IMR-90 (cell line): ENCODE results near the gene ARL2. TPM values are rescaled to one million over a fixed set of nuclear protein-coding genes. Genes with fewer than 3 reads are reported as not detected.

ENCODE experiments used
- ATAC-seq: fragments of 200-7000 bp; cut with Tn5 transposase; 2 replicates; pipeline ENCODE4 v1.9.1; 2020; ENCODE audit warnings: low read depth, mild to moderate bottlenecking, moderate library complexity
- BruUV-seq: library from RNA; stranded (reverse); fragments of 400-500 nt; replicated peaks from 2 replicates; lab custom pipeline; 2021; lab: Mats Ljungman, UMichigan
- CTCF ChIA-PET: fragments of 300-600 bp; formaldehyde crosslinking; extraction: SDS; loops from one replicate; lab custom pipeline; 2021; ENCODE audit warnings: antibody characterized with exemption; lab: Yijun Ruan, JAX
- POLR2A ChIA-PET: fragments of 300-600 bp; sonication (Branson Sonifier 250); formaldehyde crosslinking; loops from one replicate; lab custom pipeline; 2022; ENCODE audit warnings: antibody characterized with exemption; ENCODE audit not compliant: unreplicated experiment; lab: Charles Lee
- DNase-seq: peaks from one replicate; pipeline ENCODE4 v3.0.0; 2013
- H2AFZ ChIP-seq: replicated peaks from 2 replicates; pipeline ENCODE3; 2013; ENCODE audit warnings: low read length, mild to moderate bottlenecking; ENCODE audit not compliant: poor library complexity
- H2AK5ac ChIP-seq: 2 replicates; pipeline ENCODE4 v1.6.1; 2013; ENCODE audit warnings: low read depth, low read length, inconsistent platforms
- H2AK9ac ChIP-seq: replicated peaks from 2 replicates; pipeline ENCODE3; 2013; ENCODE audit warnings: mild to moderate bottlenecking, low read depth, low read length, moderate library complexity; ENCODE audit not compliant: poor library complexity
- H2BK120ac ChIP-seq: 2 replicates; pipeline ENCODE4 v1.6.1; 2013; ENCODE audit warnings: low read depth, low read length, inconsistent platforms
- H2BK15ac ChIP-seq: 3 replicates; pipeline ENCODE4 v1.6.1; 2013; ENCODE audit warnings: low read depth, low read length, inconsistent platforms
- H2BK20ac ChIP-seq: 2 replicates; pipeline ENCODE4 v1.6.1; 2013; ENCODE audit warnings: low read depth, mild to moderate bottlenecking, inconsistent platforms, low read length, moderate library complexity
- H2BK5ac ChIP-seq: 2 replicates; pipeline ENCODE4 v1.6.1; 2013; ENCODE audit warnings: mild to moderate bottlenecking, low read depth, low read length, inconsistent platforms; ENCODE audit not compliant: poor library complexity, severe bottlenecking
- H3K14ac ChIP-seq: replicated peaks from 2 replicates; pipeline ENCODE4 v1.6.1; 2013; ENCODE audit warnings: low read depth, low read length, inconsistent platforms
- H3K18ac ChIP-seq: 2 replicates; pipeline ENCODE4 v1.6.1; 2013; ENCODE audit warnings: low read depth, low read length, control low read depth
- H3K23ac ChIP-seq: 2 replicates; pipeline ENCODE4 v1.6.1; 2013; ENCODE audit warnings: low read depth, low read length, inconsistent platforms
- H3K27ac ChIP-seq: 2 replicates; pipeline ENCODE4 v1.5.1; 2013; ENCODE audit warnings: mild to moderate bottlenecking, control low read depth, low read length; ENCODE audit not compliant: insufficient read depth
- H3K27me3 ChIP-seq: 2 replicates; pipeline ENCODE4 v1.6.1; 2013; ENCODE audit warnings: low read length; ENCODE audit not compliant: control insufficient read depth, insufficient read depth
- H3K36me3 ChIP-seq: 2 replicates; pipeline ENCODE4 v1.6.1; 2013; ENCODE audit warnings: low read length, mixed read lengths; ENCODE audit not compliant: control insufficient read depth, insufficient read depth
- H3K4ac ChIP-seq: 2 replicates; pipeline ENCODE4 v1.6.1; 2013; ENCODE audit warnings: low read depth, low read length, inconsistent platforms
- H3K4me1 ChIP-seq: 2 replicates; pipeline ENCODE4 v1.6.1; 2013; ENCODE audit warnings: low read length, mixed read lengths; ENCODE audit not compliant: control insufficient read depth, insufficient read depth
- H3K4me2 ChIP-seq: 2 replicates; pipeline ENCODE4 v1.6.1; 2013; ENCODE audit warnings: low read depth, mild to moderate bottlenecking, control low read depth, low read length, moderate library complexity
- H3K4me3 ChIP-seq: 2 replicates; pipeline ENCODE4 v1.5.1; 2013; ENCODE audit warnings: low read depth, mild to moderate bottlenecking, control low read depth, low read length, moderate library complexity; ENCODE audit not compliant: insufficient read depth
- H3K56ac ChIP-seq: 2 replicates; pipeline ENCODE4 v1.6.1; 2013; ENCODE audit warnings: low read length, inconsistent platforms; ENCODE audit not compliant: insufficient read depth; ENCODE audit errors: extremely low read depth
- H3K79me1 ChIP-seq, 2 experiments: 2 replicates each; pipeline ENCODE4 v1.6.1; 2013; ENCODE audit warnings: low read length in 2 of 2, inconsistent platforms in 1 of 2, low read depth in 1 of 2
- H3K9ac ChIP-seq: 2 replicates; pipeline ENCODE4 v1.6.1; 2013; ENCODE audit warnings: low read depth, low read length, control low read depth
- H3K9me1 ChIP-seq: 2 replicates; pipeline ENCODE4 v1.6.1; 2013; ENCODE audit warnings: low read length, inconsistent platforms; ENCODE audit not compliant: insufficient read depth
- H3K9me3 ChIP-seq: 2 replicates; pipeline ENCODE4 v1.6.1; 2013; ENCODE audit warnings: low read length; ENCODE audit not compliant: control insufficient read depth, insufficient read depth
- H4K20me1 ChIP-seq: 2 replicates; pipeline ENCODE4 v1.6.1; 2013; ENCODE audit warnings: low read length, inconsistent platforms; ENCODE audit not compliant: insufficient read depth
- H4K5ac ChIP-seq: 2 replicates; pipeline ENCODE4 v1.6.1; 2013; ENCODE audit warnings: mild to moderate bottlenecking, low read depth, low read length, control low read depth
- H4K8ac ChIP-seq, 2 experiments: 2 replicates each; pipeline ENCODE4 v1.6.1; 2013; ENCODE audit warnings: low read depth in 2 of 2, low read length in 2 of 2, control low read depth in 1 of 2, inconsistent platforms in 1 of 2
- H4K91ac ChIP-seq: 2 replicates; pipeline ENCODE4 v1.6.1; 2013; ENCODE audit warnings: low read depth, low read length, inconsistent platforms; ENCODE audit not compliant: insufficient read depth
- BHLHE40 ChIP-seq: fragments of 150-350 bp; IDR thresholded peaks from 2 replicates; pipeline ENCODE4 v1.6.1; 2016; ENCODE audit warnings: mild to moderate bottlenecking, low read depth, low read length
- CEBPB ChIP-seq: IDR thresholded peaks from 2 replicates; pipeline ENCODE4 v1.6.1; 2012; ENCODE audit warnings: low read depth, low read length, improper control_type of control experiment
- CHD1 ChIP-seq: IDR thresholded peaks from 2 replicates; pipeline ENCODE4 v1.6.1; 2012; ENCODE audit warnings: low read depth, low read length, improper control_type of control experiment
- CTCF ChIP-seq: conservative IDR thresholded peaks from 2 replicates; pipeline ENCODE4 v1.5.1; 2012; ENCODE audit warnings: mild to moderate bottlenecking, low read depth, low read length, improper control_type of control experiment
- ELK1 ChIP-seq: fragments of 150-350 bp; IDR thresholded peaks from 2 replicates; pipeline ENCODE4 v1.6.1; 2016; ENCODE audit warnings: low read depth, mild to moderate bottlenecking, low read length, moderate library complexity, borderline replicate concordance
- FOS ChIP-seq: fragments of 150-350 bp; IDR thresholded peaks from 2 replicates; pipeline ENCODE4 v1.6.1; 2016; ENCODE audit warnings: low read depth, low read length
- MAFK ChIP-seq: IDR thresholded peaks from 2 replicates; pipeline ENCODE4 v1.6.1; 2012; ENCODE audit warnings: low read depth, low read length, improper control_type of control experiment
- MAZ ChIP-seq: IDR thresholded peaks from 2 replicates; pipeline ENCODE4 v1.6.1; 2012; ENCODE audit warnings: low read depth, mild to moderate bottlenecking, low read length, improper control_type of control experiment, moderate library complexity, borderline replicate concordance
- MXI1 ChIP-seq: IDR thresholded peaks from 2 replicates; pipeline ENCODE4 v1.6.1; 2012; ENCODE audit warnings: low read depth, mild to moderate bottlenecking, low read length, moderate library complexity, borderline replicate concordance
- NFE2L2 ChIP-seq: fragments of 150-350 bp; IDR thresholded peaks from 2 replicates; pipeline ENCODE4 v1.6.1; 2016; ENCODE audit warnings: low read depth, mild to moderate bottlenecking, low read length
- POLR2A ChIP-seq: IDR thresholded peaks from 2 replicates; pipeline ENCODE4 v1.6.1; 2012; ENCODE audit warnings: mild to moderate bottlenecking, low read depth, low read length
- RAD21 ChIP-seq: IDR thresholded peaks from 2 replicates; pipeline ENCODE4 v1.6.1; 2012; ENCODE audit warnings: low read length, improper control_type of control experiment
- RCOR1 ChIP-seq: IDR thresholded peaks from 2 replicates; pipeline ENCODE4 v1.6.1; 2012; ENCODE audit warnings: mild to moderate bottlenecking, low read length, improper control_type of control experiment; ENCODE audit not compliant: insufficient replicate concordance
- RFX5 ChIP-seq: IDR thresholded peaks from 2 replicates; pipeline ENCODE4 v1.8.0; 2012; ENCODE audit warnings: low read depth, mild to moderate bottlenecking, low read length, moderate library complexity
- SMC3 ChIP-seq: fragments of 150-350 bp; IDR thresholded peaks from 2 replicates; pipeline ENCODE4 v1.6.1; 2016; ENCODE audit warnings: low read depth, mild to moderate bottlenecking, antibody characterized with exemption, low read length, moderate library complexity
- USF2 ChIP-seq: fragments of 150-350 bp; IDR thresholded peaks from 2 replicates; pipeline ENCODE4 v1.6.1; 2017; ENCODE audit warnings: mild to moderate bottlenecking, antibody characterized with exemption, low read length, low read depth
- WGBS, 2 experiments: methylation state at CpG; one replicate each; pipeline versions ENCODE4 v1.1.5 to v1.1.7; 2013; ENCODE audit warnings: missing lambda C conversion rate in 2 of 2; ENCODE audit not compliant: insufficient read length in 1 of 2; ENCODE audit errors: extremely low coverage in 2 of 2; 5-methylcytosine and 5-hydroxymethylcytosine counted together
- dilution Hi-C: fragments of 300-500 bp; cut with HindIII; formaldehyde crosslinking; loops from one replicate; pipeline ENCODE4 v1.14.3; 2018; ENCODE audit warnings: low sequenced_read_pairs; ENCODE audit not compliant: unreplicated experiment
- in situ Hi-C: fragments of 300-500 bp; cut with MboI; formaldehyde crosslinking; loops from 3 replicates; pipeline ENCODE4 v1.14.3; 2019; ENCODE audit warnings: low sequenced_read_pairs, inconsistent platforms, mixed read lengths
- intact Hi-C: fragments of 100-400 bp; cut with micrococcal nuclease; formaldehyde crosslinking; loops from 2 replicates; pipeline ENCODE4 v1.10.0; 2022
- polyA plus RNA-seq, 3 experiments: library from polyadenylated mRNA; depleted of rRNA; stranded (reverse); fragments of >200 nt; gene quantifications; 2 replicates each; pipeline ENCODE4 v1.2.3, GENCODE V29; 2012; ENCODE audit warnings: low replicate concordance in 1 of 3
- total RNA-seq: library from RNA; depleted of rRNA; stranded (reverse); fragments of >200 nt; gene quantifications from 2 replicates; pipeline ENCODE4 v1.2.3, GENCODE V29; 2012

ARL2 gene
- total and polyA plus RNA-seq, 2 of the 4 experiments (the other 2 are of a cell fraction): 48.9 to 152 TPM

GRCh38 chr11:64998141-64998540 is 15.8 kb upstream of the ARL2 start:
- Histone ChIP-seq H3K18ac (no peak overlapping the region), H3K36me3 (no peaks in the 10 kb centered on the region), H4K20me1 (no peaks in the 10 kb centered on the region), H2AK5ac (no peak overlapping the region), H3K4me1 (0 out of 2 replicates have a peak, but pooled peaks cover 4% of the 10 kb centered on the region), H3K4me3 (no peak overlapping the region), H3K23ac (no peak overlapping the region), H3K9ac (no peak overlapping the region), H3K56ac (no peak overlapping the region), H4K91ac (no peak overlapping the region), H3K27ac (no peak overlapping the region), H2BK15ac (no peak overlapping the region), H2BK20ac (no peak overlapping the region), H3K9me1 (peaks cover 7% of the 10 kb centered on the region; the same call in 1 of the 2 replicates), H2AK9ac (no peak overlapping the region), H3K27me3 (no peaks in the 10 kb centered on the region), H3K14ac (no peak overlapping the region), H3K9me3 (no peaks in the 10 kb centered on the region), H2AFZ (no peak overlapping the region), H2BK5ac (no peak overlapping the region), H3K79me1 (no peaks in the 10 kb centered on the region), H4K8ac (no peak overlapping the region), H3K4ac (no peak overlapping the region), H2BK120ac (no peak overlapping the region), H3K4me2 (no peak overlapping the region), H4K5ac (no peak overlapping the region)
- CTCF ChIA-PET: interaction anchor here (0.9 kb wide), 1 partner anchor 152 kb away, joined by 3 read pairs; no protein-coding TSS in a partner anchor
- dilution Hi-C loops: no loop called here
- intact Hi-C loops: loop anchor here (5.0 kb wide), 1 partner anchor 151 kb away; no protein-coding TSS in a partner anchor
- in situ Hi-C loops: no loop called here
- WGBS, 2 experiments: no CpG with 5 or more reads among the region's 1 CpG
- ATAC-seq (no peak), DNase-seq (no peak)
- no TSS peak for BruUV-seq
- POLR2A ChIA-PET: no interaction called here
- TF ChIP-seq MXI1 (no peak), BHLHE40 (no peak), CTCF (no peak), RFX5 (no peak), POLR2A (no peak), RCOR1 (no peak), MAZ (no peak), USF2 (no peak), NFE2L2 (no peak), CEBPB (no peak), FOS (no peak), CHD1 (no peak), ELK1 (no peak), SMC3 (no peak), MAFK (no peak), RAD21 (no peak)
